ENCODE results near the gene WDR33.
"Not testable (repeated sequence)": the region's sequence is repeated elsewhere in the genome, so short reads cannot be mapped to it uniquely, and the experiment has no call there.

WDR33 gene

DNA sequence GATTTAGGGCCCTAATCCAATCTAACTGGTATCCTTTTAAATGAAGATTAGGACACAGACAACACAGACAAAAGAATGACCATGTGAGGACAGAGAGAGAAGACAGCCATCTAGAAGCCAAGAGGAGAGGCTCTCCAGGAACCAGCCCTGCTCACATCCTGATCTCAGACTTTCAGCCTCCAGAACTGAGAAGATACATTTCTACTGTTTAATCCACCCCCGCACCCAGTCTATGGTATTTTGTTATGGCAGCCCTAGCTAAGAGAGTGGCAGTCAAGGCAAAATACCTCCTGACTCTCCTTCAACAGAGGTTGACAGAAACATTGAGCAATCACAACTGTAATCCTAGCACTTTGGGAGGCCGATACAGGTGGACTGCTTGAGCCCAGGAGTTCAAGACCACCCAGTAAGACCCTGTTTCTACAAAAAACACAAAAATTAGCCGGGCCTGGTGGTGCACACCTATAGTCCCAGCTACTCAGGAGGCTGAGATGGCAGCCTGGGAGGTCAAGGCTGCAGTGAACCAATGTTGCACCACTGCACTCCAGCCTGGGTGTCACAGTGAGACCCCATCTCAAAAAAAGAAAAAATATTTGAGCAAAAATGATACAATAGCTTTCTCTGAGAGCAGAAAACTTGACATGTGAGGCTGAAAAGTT lies 34.7 kb downstream of the WDR33 start:
- TF ChIP-seq CTCF (IDR thresholded peaks at IDR 0.05) = no peak
- Mint-ChIP-seq H3K4me1 (peaks cover 31% of the 10 kb centered on the region), H3K27ac (peak overlapping the region; percentile 95), H3K27me3 (ENCODE audit: low read depth, poor library complexity) (no peaks in the 10 kb centered on the region), H3K4me3 (no peak overlapping the region), H3K36me3 (ENCODE audit: low read depth) (peaks cover 46% of the 10 kb centered on the region), H3K9me3 (peaks cover 13% of the 10 kb centered on the region)
- no peak for DNase-seq

- Mint-ChIP-seq H3K4me3 (no peak overlapping the region), H3K36me3 (ENCODE audit: low read depth) (peaks cover 40% of the 10 kb centered on the region), H3K9me3 (no peaks in the 10 kb centered on the region), H3K27me3 (ENCODE audit: low read depth, poor library complexity) (no peaks in the 10 kb centered on the region), H3K4me1 (peaks cover 23% of the 10 kb centered on the region), H3K27ac (peak overlapping the region; percentile 87)
- no peak for TF ChIP-seq CTCF (IDR thresholded peaks at IDR 0.05)
- DNase-seq = no peak
Observed at GRCh38 chr2:127771756-127772155, 39.2 kb downstream of the WDR33 start.

DNA sequence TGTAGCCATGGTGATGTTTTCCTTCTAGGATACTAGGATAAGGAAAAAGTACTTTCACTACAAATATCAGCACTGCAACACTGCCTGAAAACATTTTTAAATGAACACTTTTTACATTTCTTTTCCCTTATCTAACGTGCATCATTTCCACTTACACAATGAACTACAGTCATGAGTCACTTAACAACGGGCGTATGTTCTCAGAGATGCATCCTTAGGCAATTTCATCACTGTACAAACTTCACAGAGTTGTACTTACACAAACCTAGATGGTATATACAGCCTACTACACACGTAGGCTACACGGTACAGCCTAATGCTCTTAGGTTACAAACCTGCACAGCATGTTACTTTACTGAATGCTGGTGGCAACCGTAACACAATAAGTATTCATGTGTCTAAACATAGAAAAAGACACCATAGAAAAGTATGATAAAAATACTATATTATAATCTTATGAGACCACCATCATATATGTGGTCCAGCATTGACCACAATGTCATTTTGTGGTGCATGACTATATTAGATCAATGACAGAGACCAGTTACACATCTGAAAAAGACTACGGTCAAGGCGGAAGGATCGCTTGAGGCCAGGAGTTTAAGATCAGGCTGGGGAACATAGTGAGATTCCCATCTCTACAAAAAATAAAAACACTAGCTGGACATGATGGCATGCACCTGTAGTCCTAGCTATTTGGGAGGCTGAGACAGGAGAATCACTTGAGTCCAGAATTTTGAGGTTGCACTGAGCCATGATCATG lies 39.8 kb downstream of the WDR33 start:
- H3K4me3 Mint-ChIP-seq = no peak overlapping the region
- peak overlapping the region; percentile 87 for H3K27ac Mint-ChIP-seq
- DNase-seq = no peak
- peaks cover 17% of the 10 kb centered on the region for H3K4me1 Mint-ChIP-seq
- no peaks in the 10 kb centered on the region for H3K9me3 Mint-ChIP-seq
- peaks cover 43% of the 10 kb centered on the region for H3K36me3 Mint-ChIP-seq (ENCODE audit: low read depth)
- H3K27me3 Mint-ChIP-seq (ENCODE audit: low read depth, poor library complexity) = no peaks in the 10 kb centered on the region
- no peak for TF ChIP-seq CTCF (IDR thresholded peaks at IDR 0.05)

DNA sequence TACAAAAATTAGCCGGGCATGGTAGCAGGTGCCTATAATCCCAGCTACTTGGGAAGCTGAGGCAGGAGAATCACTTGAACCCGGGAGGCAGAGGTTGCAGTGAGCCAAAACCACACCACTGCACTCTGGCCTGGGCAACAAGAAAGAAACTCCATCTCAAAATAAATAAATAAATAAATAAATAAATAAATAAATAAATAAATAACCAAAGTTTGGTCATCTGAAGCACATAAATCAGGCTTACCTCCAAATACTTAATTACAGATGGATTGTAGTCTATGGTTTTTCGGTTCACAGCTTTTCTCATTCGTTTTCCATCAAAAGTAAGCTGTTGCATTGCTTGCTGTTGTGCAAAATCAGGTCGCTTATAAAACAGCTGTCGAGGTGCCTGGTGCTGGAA lies 40.4 kb downstream of the WDR33 start:
- H3K4me3 Mint-ChIP-seq; H3K27me3 Mint-ChIP-seq (ENCODE audit: low read depth, poor library complexity): not testable (repeated sequence)

GRCh38 chr2:127769587-127769986 lies 41.4 kb downstream of the WDR33 start:
- Mint-ChIP-seq H3K27me3 (ENCODE audit: low read depth, poor library complexity) (no peaks in the 10 kb centered on the region), H3K4me1 (peaks cover 14% of the 10 kb centered on the region)

More for the DNA sequence above, 40.4 kb downstream of the WDR33 start:
- H3K9me3 Mint-ChIP-seq, H3K27ac Mint-ChIP-seq, DNase-seq: not testable (repeated sequence)
- Mint-ChIP-seq H3K36me3 (ENCODE audit: low read depth) (peaks cover 41% of the 10 kb centered on the region), H3K4me1 (peaks cover 14% of the 10 kb centered on the region)

More at GRCh38 chr2:127769587-127769986, 41.4 kb downstream of the WDR33 start:
- no peak for DNase-seq
- no peaks in the 10 kb centered on the region for H3K9me3 Mint-ChIP-seq
- peak overlapping the region; percentile 80 for H3K27ac Mint-ChIP-seq
- peaks cover 43% of the 10 kb centered on the region for H3K36me3 Mint-ChIP-seq (ENCODE audit: low read depth)
- TF ChIP-seq CTCF (IDR thresholded peaks at IDR 0.05) = no peak
- H3K4me3 Mint-ChIP-seq = no peak overlapping the region

All from nephron progenitor cell (in vitro differentiated cells).